Lung (tissue), 12 donors: ENCODE measurements around the gene DDX27. TPM values are rescaled to one million over a fixed set of nuclear protein-coding genes. Genes with fewer than 3 reads are reported as not detected.

Experiments
- ATAC-seq: fragments of 200-7000 bp; cut with Tn5 transposase; one replicate; pipeline ENCODE4 v1.9.1; 2020; ENCODE audit warnings: moderate number of reproducible peaks; ENCODE audit not compliant: insufficient read depth, low FRiP score
- DNase-seq, 3 donors: peaks; one replicate each; pipeline ENCODE4 v3.0.0-alpha.2; 2013 to 2017
- H3K27ac ChIP-seq, 2 donors: one replicate each; pipeline ENCODE4 v1.5.1; 2013; ENCODE audit warnings: mild to moderate bottlenecking in 2 of 2, moderate library complexity in 2 of 2, control low read depth in 1 of 2, inconsistent platforms in 1 of 2, low read depth in 1 of 2, low read length in 1 of 2
- H3K27me3 ChIP-seq, 3 donors: one replicate each; pipeline ENCODE4 v1.5.1; 2013; ENCODE audit warnings: low read length in 2 of 3; ENCODE audit not compliant: control insufficient read depth in 3 of 3, insufficient read depth in 3 of 3
- H3K36me3 ChIP-seq, 4 donors: one replicate each; pipeline ENCODE4 v1.5.1; 2013; ENCODE audit warnings: low read length in 4 of 4, mild to moderate bottlenecking in 1 of 4, moderate library complexity in 1 of 4; ENCODE audit not compliant: control insufficient read depth in 4 of 4, insufficient read depth in 4 of 4
- H3K4me1 ChIP-seq, 5 donors: one replicate each; pipeline ENCODE4 v1.5.1; 2013; ENCODE audit warnings: low read length in 5 of 5, mild to moderate bottlenecking in 2 of 5, moderate library complexity in 1 of 5; ENCODE audit not compliant: control insufficient read depth in 5 of 5, insufficient read depth in 5 of 5
- H3K4me3 ChIP-seq: one replicate; pipeline ENCODE4 v1.5.1; 2013; ENCODE audit warnings: mild to moderate bottlenecking, control low read depth, moderate library complexity
- H3K9ac ChIP-seq, 2 donors: one replicate each; pipeline ENCODE4 v1.5.1; 2013; ENCODE audit warnings: low read length in 2 of 2, control low read depth in 1 of 2; ENCODE audit not compliant: insufficient read depth in 1 of 2
- H3K9me3 ChIP-seq, 4 donors: one replicate each; pipeline ENCODE4 v1.5.1; 2013; ENCODE audit warnings: low read length in 3 of 4, mild to moderate bottlenecking in 1 of 4, moderate library complexity in 1 of 4; ENCODE audit not compliant: control insufficient read depth in 4 of 4, insufficient read depth in 3 of 4
- CTCF ChIP-seq: IDR thresholded peaks from 2 replicates; pipeline ENCODE4 v1.5.1; 2012; ENCODE audit warnings: mild to moderate bottlenecking; ENCODE audit errors: control extremely low read depth, extremely low read depth
- WGBS, 2 donors: extraction: QIAGEN DNeasy Blood & Tissue Kit; methylation state at CpG; one replicate each; pipeline ENCODE4 v1.1.7; 2013; 5-methylcytosine and 5-hydroxymethylcytosine counted together
- polyA plus RNA-seq, 2 donors: library from polyadenylated mRNA; stranded (reverse); fragments of 200-250 nt; gene quantifications; one replicate each; pipeline ENCODE4 v1.2.1, GENCODE V29; 2013
- total RNA-seq, 2 donors: library from RNA; depleted of rRNA in 1 of 2; stranded (reverse); fragments of >200 nt in 1 of 2; gene quantifications; one replicate each; pipeline ENCODE4 v1.2.1, GENCODE V29; 2014 to 2021
- donor health status: control.
- donor health status: control.
- donor health status: Bipolar disorder and iron deficiency.
- donor health status: healthy.
- donor health status: DM: yes; HTN: yes; CAD: no.

Gene DDX27
- total and polyA plus RNA-seq, 4 donors, result 24.9 to 30.0 (median 26.1) TPM

- DNase-seq, result no peak
Measured at GRCh38 chr20:49248301-49248700, 29.1 kb downstream of the DDX27 start.

GRCh38 chr20:49248879-49249665, 29.9 kb downstream of the DDX27 start:
- no peak for ATAC-seq
- H3K27ac ChIP-seq, result peak overlapping the region in 1 of 2 donors; percentile 65
- 90 to 93% methylated on average over 18 of the region's 18 CpGs for WGBS, 2 donors

More at GRCh38 chr20:49248301-49248700, 29.1 kb downstream of the DDX27 start:
- Histone ChIP-seq H3K4me3 (no peak overlapping the region), H3K9ac (no peak overlapping the region), H3K9me3 (no peaks in the 10 kb centered on the region), H3K36me3 (peaks cover 36 to 66% (median 56%) of the 10 kb centered on the region in 4 donors), H3K4me1 (peaks cover 0 to 16% (median 0%) of the 10 kb centered on the region in 5 donors), H3K27me3 (no peaks in the 10 kb centered on the region), H3K27ac (peak overlapping the region in 1 of 2 donors; percentile 65)
- no peak for TF ChIP-seq CTCF
- no peak for ATAC-seq
- 78 to 80% methylated on average over 10 of the region's 10 CpGs for WGBS, 2 donors

GRCh38 chr20:49252556-49253350, 33.5 kb downstream of the DDX27 start:
- Histone ChIP-seq H3K27ac (no peak overlapping the region), H3K9me3 (no peaks in the 10 kb centered on the region), H3K4me1 (peaks cover 0 to 13% (median 0%) of the 10 kb centered on the region in 5 donors), H3K9ac (no peak overlapping the region), H3K4me3 (no peak overlapping the region), H3K36me3 (peaks cover 38 to 79% (median 63%) of the 10 kb centered on the region in 4 donors), H3K27me3 (no peaks in the 10 kb centered on the region)
- no peak for TF ChIP-seq CTCF
- DNase-seq (no peak), ATAC-seq (no peak)
- 87 to 91% methylated on average over 6 of the region's 6 CpGs for WGBS, 2 donors

More at GRCh38 chr20:49248879-49249665, 29.9 kb downstream of the DDX27 start:
- no peak overlapping the region for H3K9ac ChIP-seq
- TF ChIP-seq CTCF, result no peak
- peaks cover 33 to 64% (median 54%) of the 10 kb centered on the region in 4 donors for H3K36me3 ChIP-seq
- DNase-seq, result no peak
- no peak overlapping the region for H3K4me3 ChIP-seq
- H3K9me3 ChIP-seq, result no peaks in the 10 kb centered on the region
- H3K27me3 ChIP-seq, result no peaks in the 10 kb centered on the region
- H3K4me1 ChIP-seq, result peaks cover 0 to 16% (median 0%) of the 10 kb centered on the region in 5 donors
